Fibroblast of mammary gland (primary cell): Measurements from ENCODE around the gene BNIPL.

Experiments used
- DNase-seq: peaks from one replicate; pipeline ENCODE4 v3.0.0-alpha.2; 2010; ENCODE audit warnings: low read depth
- H3K4me3 ChIP-seq: 2 replicates; pipeline ENCODE4 v1.5.1; 2011; ENCODE audit warnings: low read depth, mild to moderate bottlenecking, low read length, moderate library complexity; ENCODE audit not compliant: control insufficient read depth
- CTCF ChIP-seq: conservative IDR thresholded peaks from 2 replicates; pipeline ENCODE4 v1.5.1; 2011; ENCODE audit warnings: low read depth, low read length, inconsistent platforms; ENCODE audit not compliant: control insufficient read depth, insufficient read depth

The BNIPL gene

GRCh38 chr1:150997949-150998348 is 38.4 kb upstream of the BNIPL start:
- TF ChIP-seq CTCF: no peak
- no peak overlapping the region for H3K4me3 ChIP-seq
- DNase-seq: no peak

DNA sequence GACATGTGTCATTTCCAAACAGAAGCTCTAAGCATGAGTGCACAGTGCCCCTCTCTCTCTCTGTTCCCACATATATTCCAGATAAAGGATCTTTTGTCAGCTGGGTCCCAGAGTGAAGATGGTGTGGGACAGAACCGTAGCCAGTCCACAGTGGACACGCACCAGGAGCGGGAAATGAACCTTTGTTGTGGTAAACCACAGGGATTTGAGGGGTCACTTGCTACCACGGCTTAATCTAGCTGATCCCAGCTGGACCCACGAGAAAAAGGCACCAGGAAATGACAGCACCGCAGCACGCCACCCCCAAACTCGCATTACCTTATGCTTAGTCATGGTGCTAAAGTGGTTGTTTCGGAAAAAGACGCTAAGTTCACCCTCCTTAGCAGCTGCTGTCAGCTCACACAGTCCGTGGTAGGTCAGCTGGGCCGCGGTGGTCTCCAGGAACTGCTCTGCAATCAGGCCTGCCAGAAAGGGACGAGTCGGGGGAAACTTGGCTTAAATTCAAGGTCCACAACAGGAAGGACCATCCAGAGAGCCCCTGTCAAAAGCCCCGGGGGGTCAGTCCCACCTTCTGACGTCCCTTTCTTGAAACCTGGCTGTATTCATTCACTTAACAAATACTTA is 37.2 kb upstream of the BNIPL start:
- TF ChIP-seq CTCF: no peak
- DNase-seq: peak; percentile 66
- H3K4me3 ChIP-seq: no peak overlapping the region

DNA sequence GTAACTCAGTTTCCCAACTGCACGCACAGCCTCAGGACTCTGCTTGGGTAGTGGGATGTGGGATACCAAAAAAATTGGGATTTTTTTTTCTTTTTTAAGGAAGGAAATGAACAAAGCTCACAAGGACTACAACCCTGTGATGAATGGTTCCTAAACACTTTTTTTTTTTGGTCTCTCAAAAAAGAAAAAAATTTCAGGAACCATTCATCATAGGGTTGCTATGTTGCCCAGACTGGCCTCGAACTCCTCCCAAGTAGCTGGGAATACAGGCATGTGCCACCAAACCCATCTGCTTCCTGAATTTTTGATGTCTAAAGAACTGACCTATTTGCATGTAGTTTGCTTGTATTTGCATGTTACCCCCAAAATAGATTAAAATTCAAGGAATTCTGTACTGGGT is 36.5 kb upstream of the BNIPL start:
- DNase-seq: no peak
- H3K4me3 ChIP-seq: no peak overlapping the region
- no peak for TF ChIP-seq CTCF

DNA sequence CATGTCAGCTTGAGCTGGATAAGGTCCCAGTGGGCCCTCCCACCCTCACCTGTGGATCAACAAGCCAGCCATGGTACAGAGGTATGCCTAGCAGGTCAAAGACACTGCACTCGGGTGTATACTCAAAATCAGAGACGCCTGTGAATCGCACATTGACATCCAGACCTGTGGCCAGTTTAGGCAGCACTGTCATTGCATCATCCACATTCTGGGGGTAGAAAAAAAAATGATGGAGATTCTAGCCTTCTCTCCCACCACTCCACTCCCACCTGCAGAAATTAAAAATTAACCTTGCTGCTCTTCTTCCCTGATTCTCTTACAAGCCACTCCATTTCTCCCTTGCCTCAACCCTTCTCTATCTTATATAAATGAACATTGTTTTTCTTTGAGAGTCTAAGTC is 36.0 kb upstream of the BNIPL start:
- no peak for DNase-seq
- no peak for TF ChIP-seq CTCF
- no peak overlapping the region for H3K4me3 ChIP-seq

- no peak for DNase-seq
Observed at GRCh38 chr1:151001602-151002001, 34.8 kb upstream of the BNIPL start.

DNA sequence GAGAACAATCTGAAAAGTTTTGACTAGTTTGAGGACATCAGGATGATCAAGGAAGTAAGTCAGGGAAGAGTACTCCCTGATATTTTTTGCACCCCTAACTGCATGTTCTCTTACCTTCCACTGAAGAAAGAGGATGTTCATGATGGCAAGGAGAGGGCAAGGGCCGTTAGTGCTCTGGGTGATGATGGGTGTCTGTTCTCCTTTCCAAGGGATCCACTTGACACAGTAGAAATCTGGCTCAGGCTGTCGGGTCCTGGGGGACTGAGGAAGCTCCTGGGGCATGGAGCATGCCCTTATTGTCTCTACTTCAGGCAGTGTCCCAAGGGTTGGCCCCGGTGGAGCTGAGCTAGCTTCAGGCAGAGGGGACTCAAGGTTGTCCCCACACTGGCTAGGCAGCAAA is 34.3 kb upstream of the BNIPL start:
- DNase-seq: no peak
- no peak overlapping the region for H3K4me3 ChIP-seq
- no peak for TF ChIP-seq CTCF

More at GRCh38 chr1:151001602-151002001, 34.8 kb upstream of the BNIPL start:
- H3K4me3 ChIP-seq: no peak overlapping the region
- TF ChIP-seq CTCF: no peak

DNA sequence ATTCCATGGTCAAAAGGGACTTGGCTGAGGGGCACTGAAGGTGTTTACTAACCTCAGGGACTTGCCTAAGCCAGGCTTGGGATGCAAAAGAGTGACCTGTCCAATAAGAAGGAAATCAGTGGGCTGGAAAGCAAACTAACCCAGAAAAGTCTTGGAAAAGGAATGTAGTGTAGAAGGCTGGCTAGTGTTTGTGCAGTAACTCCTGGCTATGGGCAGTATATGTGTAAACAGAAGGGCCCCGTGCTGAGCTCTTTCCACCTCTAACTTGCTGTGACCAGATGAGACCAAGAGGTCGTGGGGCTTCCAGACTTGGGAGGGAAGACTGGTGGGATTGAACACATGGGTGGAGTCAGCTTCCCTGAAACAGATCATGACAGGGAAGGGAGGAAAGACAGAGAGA is 33.8 kb upstream of the BNIPL start:
- DNase-seq: no peak
- no peak for TF ChIP-seq CTCF
- no peak overlapping the region for H3K4me3 ChIP-seq
